Stimulated activated naive CD8-positive, alpha-beta T cell treated with anti-CD3 and anti-CD28 coated beads, Interleukin-15, Interleukin-2, amounts not matched to agents 100 U/mL and 50 U/mL, for 24 hours (primary cell): ENCODE measurements around the gene MVB12B.

ENCODE experiments used
- ATAC-seq: fragments of 150-1000 bp; cut with Tn5 transposase; one replicate; pipeline ENCODE4 v1.10.0; 2021
- DNase-seq: peaks from one replicate; pipeline ENCODE4 v3.0.0; 2021

MVB12B gene

DNA sequence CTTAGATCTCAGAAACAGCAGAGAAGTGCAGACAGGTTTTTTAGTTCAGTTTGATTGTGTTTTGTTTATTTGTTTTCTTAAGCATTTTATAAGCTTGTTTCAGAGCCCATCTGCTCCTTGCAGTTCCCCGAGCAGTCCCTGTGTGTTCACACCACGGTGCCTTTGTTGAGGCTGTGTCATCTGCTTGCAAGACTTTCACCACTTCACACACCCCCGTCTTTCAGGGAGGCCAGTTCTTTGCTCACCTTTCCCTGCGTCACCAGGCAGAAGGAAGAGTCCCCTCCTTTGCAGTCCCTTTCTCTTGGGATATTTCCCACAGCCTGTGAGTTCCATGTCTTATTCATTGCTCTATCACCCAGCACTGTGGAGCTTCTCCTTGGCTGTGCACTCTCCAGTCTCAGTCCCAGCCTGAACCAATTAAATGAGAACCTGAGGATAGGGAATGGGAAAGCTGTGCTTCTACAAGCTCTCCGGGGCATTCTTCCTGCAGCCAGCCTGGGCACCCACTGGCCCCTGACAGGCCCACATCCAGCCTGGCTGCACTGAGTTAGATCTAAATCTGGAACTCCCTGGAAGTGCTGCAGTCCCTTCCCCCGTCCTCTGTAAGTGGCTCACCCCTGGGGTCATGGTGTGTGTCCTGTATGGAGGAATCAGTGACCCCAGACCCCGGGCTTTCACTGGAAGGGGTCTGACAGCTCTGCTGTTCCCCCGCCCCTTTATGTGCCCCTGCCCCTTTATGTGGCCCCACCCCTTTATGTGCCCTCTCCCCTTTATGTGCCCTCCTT is 5.5 kb downstream of the MVB12B start:
- DNase-seq (no peak), ATAC-seq (no peak)

DNA sequence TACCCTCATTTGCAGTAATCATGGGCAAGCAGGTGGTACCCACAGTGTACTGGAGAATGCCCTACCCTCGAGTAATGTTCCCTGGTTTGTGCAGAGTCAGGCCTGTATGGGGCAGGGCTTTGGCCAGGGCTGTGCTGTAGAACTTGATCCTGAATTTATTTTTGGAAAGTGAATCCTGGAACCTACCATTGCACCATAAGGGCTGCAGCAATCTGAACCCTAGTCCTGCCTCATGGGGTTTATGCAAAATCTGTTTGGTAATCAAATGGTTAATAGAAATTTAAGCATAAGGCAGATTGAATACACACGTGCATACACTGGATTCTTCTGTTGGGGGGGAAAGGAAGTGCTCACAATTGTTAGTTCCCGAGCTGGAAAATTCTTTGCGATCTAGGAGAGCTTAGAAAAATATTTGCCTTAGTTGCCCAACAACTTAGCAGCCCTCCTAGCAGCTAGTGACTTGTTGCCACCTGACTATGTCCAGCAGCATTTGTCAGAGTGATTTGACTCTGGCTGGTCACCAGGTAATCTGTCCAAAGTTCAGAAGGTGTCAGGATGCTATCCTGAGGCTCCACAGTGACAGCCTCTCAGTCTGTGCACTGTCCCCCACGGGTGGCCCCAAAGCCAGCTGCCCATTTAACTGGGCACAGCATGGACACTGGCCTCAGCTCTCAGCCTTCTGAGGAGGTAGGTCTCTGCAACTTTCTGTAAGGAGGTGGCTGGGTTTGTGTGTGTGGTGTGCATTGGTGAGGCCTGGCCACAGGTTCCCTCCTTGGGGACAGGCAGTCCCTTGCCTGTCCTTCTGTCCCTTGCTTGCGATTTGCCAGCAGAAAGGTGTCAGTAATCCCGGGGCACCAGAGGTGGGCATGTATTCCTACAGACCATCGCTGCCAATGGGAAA is 8.3 kb downstream of the MVB12B start:
- ATAC-seq (no peak), DNase-seq (no peak)

DNA sequence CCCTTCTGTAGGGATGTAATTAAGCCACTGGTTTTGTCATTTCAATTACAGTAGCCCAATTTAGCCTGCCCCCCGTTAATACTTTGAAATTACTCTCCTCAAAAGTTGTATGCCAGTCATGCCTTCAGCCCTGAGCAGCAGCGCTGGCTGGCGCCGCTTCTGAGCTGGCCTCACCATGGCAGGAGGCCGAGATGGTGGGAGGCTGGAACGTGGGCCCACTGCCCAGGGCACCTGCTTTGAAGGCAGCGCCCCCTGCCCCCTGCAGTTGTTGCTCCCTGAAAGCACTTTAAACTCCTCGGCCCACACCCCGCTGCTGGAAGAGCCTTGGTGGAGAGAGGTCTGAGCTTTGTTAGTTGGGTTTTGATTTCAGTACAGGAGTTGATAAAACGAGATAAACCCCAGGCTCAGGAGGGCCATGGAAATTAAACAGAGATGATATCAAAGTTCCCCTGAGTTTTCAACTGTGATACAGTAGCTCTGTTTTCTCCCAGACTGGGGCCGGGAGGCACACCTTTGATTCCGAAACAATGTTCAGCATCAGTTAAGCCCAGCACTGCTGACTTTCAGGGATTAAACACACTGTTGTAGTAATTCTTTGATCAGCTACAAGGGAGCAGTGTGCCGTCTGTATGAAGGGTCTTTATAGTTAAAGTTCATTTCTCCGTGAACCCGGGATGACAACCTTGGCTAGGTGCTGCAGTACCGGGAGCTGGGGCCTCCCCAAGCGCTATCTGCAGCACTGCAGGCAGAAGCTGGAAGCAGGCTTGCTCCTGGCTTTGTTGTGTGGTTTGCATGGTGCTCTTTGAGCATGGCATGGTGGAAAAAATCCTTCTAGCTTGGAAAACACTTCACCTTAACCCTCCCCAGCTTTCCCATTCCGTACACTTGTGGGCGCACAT is 9.5 kb downstream of the MVB12B start:
- DNase-seq (no peak), ATAC-seq (no peak)

DNA sequence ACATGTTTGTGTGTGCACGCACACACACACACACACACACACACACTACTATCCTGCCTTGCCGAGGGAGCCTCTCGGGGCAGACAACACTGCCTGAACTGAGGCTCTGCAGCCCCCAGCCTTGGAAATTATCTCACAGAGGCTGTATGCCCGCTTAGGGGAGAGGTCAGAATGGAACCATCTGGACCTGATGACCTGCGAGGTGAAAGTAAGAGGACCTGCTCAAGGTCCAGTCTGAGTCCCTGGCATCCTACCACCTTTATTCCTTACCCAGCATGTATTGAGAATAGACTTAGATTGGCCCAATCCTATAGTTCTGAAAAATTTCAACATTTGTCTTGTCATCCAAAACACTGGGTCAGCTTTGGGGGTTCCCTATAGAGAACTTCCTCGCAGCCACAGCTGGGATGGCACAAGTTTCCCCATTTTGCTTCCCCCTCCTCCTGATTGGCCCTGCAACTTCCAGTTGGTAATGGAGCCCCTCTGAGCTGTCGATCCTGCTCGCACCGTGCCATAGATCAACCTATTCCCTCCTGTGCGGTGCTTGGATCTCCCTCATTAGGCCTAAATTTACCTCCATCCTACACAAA is 10.2 kb downstream of the MVB12B start:
- DNase-seq = no peak
- ATAC-seq = no peak

DNA sequence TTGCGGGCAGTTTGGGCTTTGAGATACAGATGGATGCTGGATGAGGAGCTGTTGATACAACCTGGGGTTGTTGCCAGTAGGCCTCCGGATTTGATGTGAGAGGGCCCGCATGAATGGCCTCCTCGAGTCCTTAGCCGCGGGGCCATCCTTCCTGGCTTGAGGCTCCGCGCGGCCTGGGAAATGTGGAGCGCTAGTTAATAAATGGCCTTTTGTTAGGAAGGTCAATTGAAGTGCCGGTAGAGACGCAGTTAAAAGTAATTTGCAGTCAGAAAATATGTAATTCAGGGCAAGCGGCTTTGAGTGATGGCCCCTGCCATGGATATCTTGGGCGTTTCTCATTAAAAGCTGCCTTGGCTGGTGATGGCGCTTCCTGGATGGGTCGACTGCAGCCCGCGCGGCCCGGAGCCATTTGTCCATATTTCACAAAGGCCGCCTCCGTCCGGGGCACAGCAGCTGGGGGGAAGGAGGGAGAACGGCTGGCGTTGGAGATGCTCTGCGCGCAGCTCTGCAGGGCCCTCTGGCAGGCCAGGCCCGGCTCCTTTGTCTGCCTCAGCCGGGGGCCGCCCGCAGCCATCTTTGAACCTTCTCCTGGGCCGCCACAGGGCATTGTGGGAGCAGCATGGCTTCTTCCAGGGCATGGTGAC is 11.2 kb downstream of the MVB12B start:
- ATAC-seq = no peak
- DNase-seq = no peak

DNA sequence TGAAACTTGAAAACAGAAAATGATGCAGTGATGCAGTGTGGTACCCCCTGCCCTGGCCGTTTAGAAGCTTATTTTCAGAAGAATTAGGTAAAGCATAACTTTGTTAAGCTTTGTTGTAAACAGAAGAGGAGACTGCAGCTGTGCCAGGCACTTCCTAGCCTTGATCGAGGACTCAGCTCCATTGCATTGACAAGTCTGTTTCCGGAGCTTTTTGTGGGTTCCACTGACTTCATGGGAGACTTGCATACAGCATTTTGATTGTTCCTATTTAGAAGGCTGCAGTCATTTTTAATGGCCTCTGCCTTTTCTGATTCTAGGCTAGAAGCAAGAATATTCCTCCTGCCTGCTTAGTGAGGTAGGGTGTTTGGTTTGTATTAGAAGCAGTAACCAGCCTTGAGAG is 12.3 kb downstream of the MVB12B start:
- DNase-seq = no peak
- no peak for ATAC-seq

DNA sequence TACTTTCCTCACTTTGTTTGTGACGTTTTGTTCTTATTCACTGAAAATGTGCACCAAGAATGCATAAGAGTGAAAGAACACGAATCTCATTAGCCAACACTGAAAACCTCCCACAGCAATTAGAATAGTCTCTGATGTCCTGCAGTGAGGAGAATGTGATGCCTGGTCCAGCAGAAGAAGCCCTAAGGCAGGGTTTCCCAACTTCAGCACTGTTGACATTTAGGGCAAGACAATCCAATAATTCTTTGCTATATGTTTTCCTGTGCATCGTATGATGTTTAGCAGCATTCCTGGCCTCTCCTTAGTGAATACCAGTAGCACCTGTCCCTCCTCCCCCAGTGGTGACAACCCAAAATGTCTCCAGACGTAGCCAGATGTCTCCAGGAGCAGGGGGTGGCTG is 14.8 kb downstream of the MVB12B start:
- ATAC-seq (no peak), DNase-seq (no peak)

DNA sequence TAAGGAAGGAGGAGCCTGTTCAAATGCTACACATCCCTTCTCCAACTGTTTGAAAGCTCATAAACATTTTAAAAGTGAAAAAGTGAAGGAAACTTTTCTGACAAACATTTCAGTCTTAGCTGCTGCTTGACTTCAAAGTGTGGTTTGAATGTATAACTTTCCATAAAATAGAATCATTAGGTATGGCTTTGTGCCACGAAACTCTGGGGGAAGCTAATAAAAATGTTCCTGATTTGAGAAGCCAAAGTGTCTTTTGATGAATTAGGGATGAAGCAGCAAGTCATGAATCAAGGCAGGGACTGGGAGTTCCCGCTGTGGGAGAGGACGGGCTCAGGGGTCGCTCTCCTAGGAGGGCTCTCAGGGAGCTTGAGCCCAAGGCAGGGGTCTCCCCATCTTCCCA is 15.3 kb downstream of the MVB12B start:
- no peak for ATAC-seq
- no peak for DNase-seq

DNA sequence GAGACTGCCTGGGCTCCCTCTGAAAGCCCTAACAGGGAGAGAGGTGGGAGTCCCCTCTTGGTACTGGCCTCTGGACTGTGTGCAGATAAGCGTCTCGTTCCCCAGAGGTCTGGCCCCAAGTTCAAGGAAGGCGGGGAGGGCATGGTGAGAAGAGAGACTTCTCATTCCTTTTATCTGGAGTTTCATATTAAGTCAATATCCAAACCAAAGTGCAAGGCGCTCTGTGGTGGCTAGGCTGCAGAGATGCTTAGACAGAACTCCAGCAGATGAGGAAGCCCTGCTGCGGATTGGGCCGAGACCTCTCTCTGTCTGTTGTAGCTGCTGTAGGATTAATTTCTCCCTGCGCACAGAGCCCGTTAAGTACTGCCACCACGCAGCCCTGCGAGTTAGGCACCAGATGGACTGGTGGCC is 16.0 kb downstream of the MVB12B start:
- no peak for DNase-seq
- ATAC-seq = no peak

DNA sequence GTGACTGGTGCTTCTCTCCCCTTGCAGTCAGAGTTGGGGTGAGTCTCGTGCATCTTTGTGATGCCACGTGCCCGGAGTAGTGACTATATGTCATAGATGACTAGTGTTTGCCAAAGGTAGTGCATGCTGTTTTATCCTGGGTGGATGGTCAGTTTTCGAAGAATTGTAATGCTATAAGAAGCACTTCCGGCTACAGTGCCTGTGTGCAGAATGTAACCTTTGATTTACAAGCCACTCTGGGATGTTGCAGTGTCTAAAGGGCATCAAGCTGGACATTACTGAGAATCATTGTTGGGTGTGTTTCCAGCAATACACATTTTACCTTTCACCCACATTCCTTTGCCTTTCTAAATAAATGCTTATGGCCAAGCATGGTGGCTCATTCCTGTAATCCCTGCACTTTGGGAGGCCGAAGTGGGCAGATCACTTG is 16.7 kb downstream of the MVB12B start:
- ATAC-seq = no peak
- no peak for DNase-seq

DNA sequence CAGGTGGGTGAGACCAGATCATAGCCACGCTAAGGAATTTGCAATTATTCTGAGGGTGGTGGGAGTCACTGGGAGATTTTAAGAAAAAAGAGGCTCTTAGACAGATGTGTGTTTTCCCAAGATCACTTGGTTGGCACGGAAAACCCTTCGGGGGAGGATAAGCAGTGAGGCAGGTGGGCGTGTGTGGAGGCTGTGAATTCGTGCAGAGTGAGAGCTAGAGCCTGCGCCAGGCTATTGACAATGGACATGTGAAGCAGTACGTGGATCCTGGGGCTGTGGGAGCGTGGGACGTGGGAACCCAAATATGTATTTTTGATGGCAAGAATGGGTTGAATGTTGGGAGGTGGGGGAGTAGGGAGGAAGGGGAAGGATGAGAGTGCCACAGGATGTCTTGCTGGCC is 19.4 kb downstream of the MVB12B start:
- no peak for ATAC-seq
- DNase-seq = no peak

DNA sequence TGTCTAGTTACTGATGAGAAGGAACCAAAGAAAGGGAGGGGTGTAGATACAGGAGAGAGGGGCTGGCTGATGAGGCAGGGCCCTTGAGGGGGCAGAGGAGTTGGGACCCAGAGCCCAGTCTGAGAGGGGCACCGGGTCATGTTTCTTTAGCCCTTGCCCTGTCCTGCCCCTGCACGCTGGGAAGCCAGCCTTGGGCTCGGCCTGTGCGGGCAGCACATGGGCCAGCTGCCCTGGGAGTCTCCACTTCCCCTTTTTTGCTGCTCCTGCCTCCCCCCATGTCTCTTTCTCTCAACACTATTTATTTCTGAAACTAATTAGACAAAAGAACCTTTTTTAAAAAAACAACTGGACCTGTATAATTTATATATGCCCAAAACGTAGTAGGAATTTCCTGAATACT is 20.5 kb downstream of the MVB12B start:
- ATAC-seq = no peak
- DNase-seq = no peak

DNA sequence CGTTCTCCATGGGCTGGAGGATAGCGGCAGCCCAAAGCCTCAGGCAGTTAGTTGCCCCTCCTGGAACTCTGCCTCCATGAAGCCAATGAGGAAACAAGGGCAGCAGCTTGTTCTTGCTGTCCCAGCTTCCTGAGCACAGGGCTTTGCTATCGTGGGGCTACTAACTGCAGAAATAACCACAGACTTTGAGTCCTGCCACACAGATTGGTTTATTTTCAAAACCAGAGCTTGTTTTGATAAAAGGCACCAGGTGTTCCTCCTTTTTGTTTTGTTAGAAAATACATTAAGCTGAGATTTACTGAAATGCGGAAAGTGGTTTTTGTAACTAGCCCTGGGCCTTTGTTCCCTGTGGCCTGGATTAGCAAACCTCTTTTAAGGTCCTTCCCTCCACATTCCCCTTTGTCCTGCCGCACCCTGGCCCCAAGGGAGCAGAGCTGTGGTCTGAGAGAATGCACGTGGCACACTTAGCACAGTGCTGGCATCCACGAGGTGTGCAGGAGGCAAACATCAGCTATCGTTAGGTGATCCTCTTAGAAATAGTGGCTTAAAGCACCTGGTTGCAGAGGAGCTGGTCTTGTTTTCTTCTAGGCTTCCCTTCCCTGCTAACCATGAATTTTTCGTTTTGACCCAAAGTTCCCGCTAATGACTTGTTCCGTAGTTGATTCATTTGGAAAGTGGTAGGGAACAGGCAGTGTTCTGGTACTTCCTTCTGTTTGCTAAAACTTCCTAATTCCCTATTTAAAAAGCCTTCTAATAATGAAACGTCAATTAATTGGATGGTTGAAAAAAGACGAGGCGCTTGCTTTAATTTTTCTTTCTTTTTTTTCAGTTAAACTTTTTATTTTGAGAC is 21.5 kb downstream of the MVB12B start:
- ATAC-seq (no peak), DNase-seq (no peak)

DNA sequence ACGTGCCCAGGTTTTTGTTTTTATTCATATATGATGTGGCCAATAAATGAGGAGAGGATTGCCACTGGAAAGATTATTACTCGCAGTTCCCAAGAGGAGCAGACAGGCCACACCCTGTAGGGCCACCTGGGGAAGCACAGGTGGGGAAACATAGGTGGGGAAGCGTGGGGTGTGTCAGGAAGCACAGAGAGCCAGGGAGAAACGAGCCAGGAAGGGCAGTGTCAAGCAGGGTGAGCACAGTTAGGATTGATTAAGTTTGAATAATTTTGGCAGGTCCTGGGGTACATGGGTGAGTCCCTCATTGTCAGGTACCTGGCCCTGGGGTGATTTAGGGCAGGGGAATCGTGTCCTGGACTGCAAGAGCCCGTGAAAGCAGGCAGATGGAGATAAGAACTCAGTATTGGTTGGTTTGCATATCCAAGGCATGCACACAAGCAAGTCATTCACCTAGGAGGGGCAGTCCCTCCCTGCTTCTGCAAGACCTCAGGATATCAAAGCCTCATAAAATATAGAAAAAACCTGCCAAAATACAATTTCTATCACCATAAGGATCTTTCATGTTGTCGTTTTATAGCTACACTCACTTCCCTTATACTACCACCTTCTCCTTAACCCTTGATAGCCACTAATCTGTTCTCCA is 22.4 kb downstream of the MVB12B start:
- DNase-seq (no peak), ATAC-seq (no peak)

DNA sequence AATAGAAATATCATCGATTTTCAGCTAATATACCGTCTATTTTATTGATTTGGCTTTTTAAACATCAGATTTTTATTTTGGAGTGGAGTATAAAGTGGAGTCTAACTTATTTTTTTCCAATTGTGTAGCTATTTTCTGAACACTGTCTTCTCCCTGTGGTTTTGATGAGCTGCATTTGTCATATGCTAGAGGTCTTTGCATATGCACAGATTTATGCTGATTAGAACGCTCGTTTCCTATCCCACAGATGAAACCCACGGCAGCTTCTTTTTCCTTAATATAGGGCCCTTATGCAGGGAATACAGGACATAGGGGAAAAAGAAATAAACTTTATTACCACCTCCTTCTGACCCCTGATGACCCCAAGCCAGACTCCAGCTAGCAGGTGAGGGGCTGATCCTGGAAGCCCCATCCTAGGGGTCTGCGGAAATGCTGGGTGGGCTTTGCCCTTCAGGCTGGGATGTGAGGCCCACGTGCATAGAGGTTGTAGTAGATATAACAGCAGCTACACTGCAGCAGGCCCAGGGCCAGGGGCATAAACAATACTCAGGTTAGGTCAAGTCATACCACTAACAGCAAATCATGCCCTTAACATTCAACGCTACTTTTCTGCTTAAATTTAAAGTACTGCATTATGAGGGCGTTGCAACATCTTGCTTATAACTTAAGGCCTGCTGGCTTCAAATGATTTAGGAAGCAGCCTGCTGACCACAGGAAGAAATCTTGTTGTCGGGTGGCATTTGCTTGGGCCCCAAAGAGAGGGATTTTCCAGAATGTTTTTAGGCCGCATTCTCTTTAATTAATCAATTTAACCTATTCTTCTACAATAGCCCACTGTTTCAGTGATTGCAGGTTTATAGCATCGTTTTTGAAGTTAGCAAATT is 28.5 kb downstream of the MVB12B start:
- ATAC-seq (no peak), DNase-seq (no peak)

DNA sequence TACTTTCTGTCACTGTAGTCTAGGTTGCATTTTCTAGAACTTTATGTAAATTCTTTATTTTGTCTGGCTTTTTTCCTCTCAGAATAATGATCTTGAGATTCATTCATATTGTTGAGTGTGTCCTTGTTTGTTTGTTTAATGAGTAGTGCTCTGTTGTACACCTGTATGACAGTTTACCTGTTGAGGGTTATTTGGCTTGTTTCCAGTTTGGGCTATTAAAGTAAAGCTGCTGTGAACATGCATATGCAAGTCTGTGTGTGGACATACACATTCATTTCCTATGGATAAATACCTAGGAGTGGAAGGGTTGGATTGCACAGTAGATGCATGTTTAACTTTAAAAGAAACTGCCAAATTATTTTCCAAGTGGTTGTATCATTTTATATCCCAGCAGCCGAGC is 30.4 kb downstream of the MVB12B start:
- no peak for DNase-seq
- ATAC-seq = no peak

DNA sequence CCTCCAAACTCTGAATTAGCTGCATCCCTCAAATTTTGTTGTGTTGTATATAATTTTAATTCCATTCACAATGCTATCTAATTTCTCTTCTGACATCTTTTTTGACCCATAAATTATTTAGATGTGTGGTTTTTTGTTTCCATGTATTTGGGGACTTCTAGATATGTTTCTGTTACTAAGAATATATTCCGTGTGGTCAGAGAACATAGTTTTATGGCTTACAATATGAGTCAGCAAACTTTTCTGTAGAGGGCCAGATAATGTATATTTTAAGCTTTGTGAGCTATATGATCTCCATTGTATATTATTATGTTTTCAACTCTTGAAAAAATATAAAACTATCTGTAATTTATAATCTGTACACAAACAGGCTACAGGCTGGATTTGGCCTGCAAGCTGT is 33.4 kb downstream of the MVB12B start:
- DNase-seq = no peak
- ATAC-seq = no peak

DNA sequence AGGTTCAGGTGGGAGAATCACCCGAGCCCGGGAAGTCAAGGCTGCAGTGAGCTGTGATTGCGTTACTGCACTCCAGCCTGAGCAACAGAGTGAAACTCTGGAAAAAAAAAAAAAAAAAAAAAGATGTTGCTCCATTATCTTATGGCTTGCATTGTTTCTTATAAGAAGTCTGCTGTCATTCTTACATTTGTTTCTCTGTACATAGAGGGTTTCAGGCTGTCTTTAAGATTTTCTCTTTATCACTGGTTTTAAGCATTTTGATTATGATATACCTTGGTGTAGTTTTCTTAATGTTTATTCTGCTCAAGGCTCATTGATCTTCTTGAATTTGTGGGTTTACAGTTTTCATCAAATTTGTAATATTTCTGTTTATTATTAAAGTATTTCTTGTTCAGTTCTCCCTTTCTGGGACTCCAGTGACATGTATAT is 35.2 kb downstream of the MVB12B start:
- DNase-seq (no peak), ATAC-seq (no peak)

DNA sequence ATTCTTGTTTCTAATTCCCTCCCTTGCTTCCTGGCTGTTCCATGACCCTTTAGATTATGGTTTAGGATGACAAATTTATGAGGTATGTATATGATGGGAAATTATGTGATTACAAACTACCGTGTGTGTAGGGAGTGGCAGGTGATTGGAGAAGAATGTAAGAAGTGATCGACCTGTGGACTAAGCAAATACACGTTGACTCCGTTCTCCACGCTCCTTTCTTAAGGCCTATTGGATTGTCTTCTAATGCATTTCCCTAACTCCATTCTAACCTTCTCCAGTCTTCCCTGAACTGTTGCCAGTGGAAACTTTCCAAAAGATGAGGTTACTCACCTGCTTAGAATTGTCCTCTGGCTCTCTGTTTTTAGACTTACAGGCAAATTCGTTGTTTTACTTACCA is 36.6 kb downstream of the MVB12B start:
- ATAC-seq (no peak), DNase-seq (no peak)
